DMS153 treated with DMSO at 0.1 percent for 48 hours (cell line): ENCODE data around the gene ZC3H10.

Experiments
- DNase-seq: peaks from one replicate; lab custom pipeline; 2025; ENCODE audit not compliant: unreplicated experiment; lab: John Stamatoyannopoulos, UW

The ZC3H10 gene

DNA sequence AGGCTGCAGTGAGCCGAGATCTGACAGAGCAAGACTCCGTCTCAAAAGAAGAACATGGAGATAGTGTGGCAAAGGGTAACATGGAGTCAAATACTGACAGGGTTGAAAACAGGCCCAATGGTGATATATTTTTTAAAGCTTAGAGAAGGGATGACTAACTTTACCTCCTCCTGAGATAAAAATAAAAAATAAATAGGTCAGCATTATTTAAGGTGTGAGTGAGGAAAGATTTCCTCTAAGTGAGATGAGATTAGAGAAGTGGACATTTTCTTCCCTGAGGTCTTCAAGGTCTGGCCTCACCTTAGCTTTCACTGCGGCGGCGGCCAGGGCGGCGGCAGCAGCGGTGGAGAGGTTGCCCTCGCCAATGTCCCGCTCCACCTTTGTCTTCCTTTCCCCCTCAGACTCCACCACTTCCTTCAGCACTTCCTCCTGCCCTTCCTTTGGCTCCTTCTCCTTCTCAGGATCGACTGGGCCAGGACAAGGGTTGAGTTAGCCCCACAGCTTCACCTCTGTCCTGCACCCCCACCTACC, 51.2 kb downstream of the ZC3H10 start:
- no peak for DNase-seq

DNA sequence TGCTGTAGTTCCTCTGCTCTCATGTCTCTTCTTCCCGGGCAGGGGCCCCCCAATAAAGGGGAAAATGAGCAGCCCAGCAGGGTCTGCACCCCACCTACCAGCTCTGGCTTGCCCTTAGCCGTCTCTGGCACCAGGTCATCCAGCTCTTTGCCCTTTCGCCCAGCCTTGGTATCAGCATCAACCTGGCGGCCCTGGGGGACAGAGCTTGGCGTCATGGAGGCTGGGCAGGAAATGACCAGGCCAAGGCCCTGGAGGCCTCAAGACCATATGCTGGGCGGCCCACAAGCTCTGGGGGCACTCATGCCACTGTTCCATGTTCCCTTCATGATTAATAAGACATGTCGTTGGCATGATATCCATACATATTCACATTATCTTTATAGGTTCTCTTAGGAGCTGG, 54.8 kb downstream of the ZC3H10 start:
- no peak for DNase-seq
